LNCAP (cell line): Measurements from ENCODE around the gene PRR30.

Experiments
- CTCF ChIP-seq: fragments of 450-650 bp; IDR thresholded peaks from 2 replicates; pipeline ENCODE4 v1.5.1; 2017; ENCODE audit warnings: mild to moderate bottlenecking

The PRR30 gene

GRCh38 chr2:27177441-27178351 is 38.5 kb upstream of the PRR30 start:
- no peak for TF ChIP-seq CTCF

- no peak for TF ChIP-seq CTCF
These were observed 36.1 kb upstream of the PRR30 start for GRCh38 chr2:27175330-27175729.

GRCh38 chr2:27174638-27175037 is 35.4 kb upstream of the PRR30 start:
- TF ChIP-seq CTCF = no peak

- no peak for TF ChIP-seq CTCF
These were observed 32.2 kb upstream of the PRR30 start for GRCh38 chr2:27171351-27171848.

GRCh38 chr2:27170581-27171337 is 31.5 kb upstream of the PRR30 start:
- no peak for TF ChIP-seq CTCF

- no peak for TF ChIP-seq CTCF
These were observed 26.0 kb upstream of the PRR30 start for GRCh38 chr2:27164960-27165763.
